ENCODE data around the gene GRIN2C.

Gene GRIN2C

GRCh38 chr17:74903034-74903433, 43.3 kb upstream of the GRIN2C start:
- Histone ChIP-seq H3K27me3 (replicated peaks; ENCODE audit: control insufficient read depth, insufficient read depth, low read length) (peaks cover 3% of the 10 kb centered on the region), H3K4me3 (replicated peaks; ENCODE audit: low read depth, low read length) (no peak overlapping the region), H3K36me3 (ENCODE audit: control insufficient read depth, insufficient read depth, low read length) (no peaks in the 10 kb centered on the region)
- DNase-seq (ENCODE audit: extremely low read depth, insufficient read length), result no peak
- no peak for TF ChIP-seq CTCF (IDR thresholded peaks at IDR 0.05; ENCODE audit: insufficient read depth, low read length, poor library complexity, severe bottlenecking)

- no peak for TF ChIP-seq CTCF (IDR thresholded peaks at IDR 0.05; ENCODE audit: insufficient read depth, low read length, poor library complexity, severe bottlenecking)
- H3K36me3 ChIP-seq (ENCODE audit: control insufficient read depth, insufficient read depth, low read length), result no peaks in the 10 kb centered on the region
- H3K4me3 ChIP-seq (replicated peaks; ENCODE audit: low read depth, low read length), result no peak overlapping the region
- DNase-seq (ENCODE audit: extremely low read depth, insufficient read length), result no peak
- H3K27me3 ChIP-seq (replicated peaks; ENCODE audit: control insufficient read depth, insufficient read depth, low read length), result peaks cover 3% of the 10 kb centered on the region
These were observed 41.9 kb upstream of the GRIN2C start for GRCh38 chr17:74901353-74902135.

- Histone ChIP-seq H3K4me3 (replicated peaks; ENCODE audit: low read depth, low read length) (no peak overlapping the region), H3K36me3 (ENCODE audit: control insufficient read depth, insufficient read depth, low read length) (no peaks in the 10 kb centered on the region), H3K27me3 (replicated peaks; ENCODE audit: control insufficient read depth, insufficient read depth, low read length) (peaks cover 3% of the 10 kb centered on the region)
- TF ChIP-seq CTCF (IDR thresholded peaks at IDR 0.05; ENCODE audit: insufficient read depth, low read length, poor library complexity, severe bottlenecking), result no peak
- DNase-seq (ENCODE audit: extremely low read depth, insufficient read length), result no peak
These were observed 40.5 kb upstream of the GRIN2C start for GRCh38 chr17:74900208-74900607.

- H3K36me3 ChIP-seq (ENCODE audit: control insufficient read depth, insufficient read depth, low read length), result no peaks in the 10 kb centered on the region
- peaks cover 3% of the 10 kb centered on the region for H3K27me3 ChIP-seq (replicated peaks; ENCODE audit: control insufficient read depth, insufficient read depth, low read length)
- DNase-seq (ENCODE audit: extremely low read depth, insufficient read length), result no peak
- H3K4me3 ChIP-seq (replicated peaks; ENCODE audit: low read depth, low read length), result no peak overlapping the region
- TF ChIP-seq CTCF (IDR thresholded peaks at IDR 0.05; ENCODE audit: insufficient read depth, low read length, poor library complexity, severe bottlenecking), result no peak
These were observed 38.8 kb upstream of the GRIN2C start for GRCh38 chr17:74898376-74898946.

GRCh38 chr17:74893936-74894671, 34.4 kb upstream of the GRIN2C start:
- DNase-seq (ENCODE audit: extremely low read depth, insufficient read length), result no peak
- Histone ChIP-seq H3K27me3 (replicated peaks; ENCODE audit: control insufficient read depth, insufficient read depth, low read length) (no peaks in the 10 kb centered on the region; the same call in 1 of the 2 replicates), H3K36me3 (ENCODE audit: control insufficient read depth, insufficient read depth, low read length) (no peaks in the 10 kb centered on the region), H3K4me3 (replicated peaks; ENCODE audit: low read depth, low read length) (no peak overlapping the region)
- TF ChIP-seq CTCF (IDR thresholded peaks at IDR 0.05; ENCODE audit: insufficient read depth, low read length, poor library complexity, severe bottlenecking), result no peak
